Body of pancreas (tissue), 4 donors: ENCODE results near the gene CCDC93. TPM values are rescaled to one million over a fixed set of nuclear protein-coding genes. Genes with fewer than 3 reads are reported as not detected.

Experiments
- ATAC-seq: fragments of 150-250 bp; one replicate; pipeline ENCODE4 v1.9.1; 2016
- DNase-seq, 4 donors: peaks; one replicate each; pipeline ENCODE4 v3.0.0-alpha.2; 2019
- H3K27ac ChIP-seq, 4 donors: fragments of 200-600 bp; sonication (generic); 1 replicate in 3 of 4; 2 replicates in 1 of 4; pipeline versions ENCODE4 v1.5.1 to v1.6.1; 2016 to 2019; ENCODE audit warnings: mild to moderate bottlenecking in 1 of 4, mixed read lengths in 1 of 4, moderate library complexity in 1 of 4
- H3K27me3 ChIP-seq, 2 donors: fragments of 200-600 bp; sonication (generic); one replicate each; pipeline ENCODE4 v1.6.0; 2016; ENCODE audit warnings: mild to moderate bottlenecking in 1 of 2
- H3K36me3 ChIP-seq, 2 donors: fragments of 200-600 bp; sonication (generic); replicated peaks in 1 of 2; 2 replicates each; pipeline ENCODE4 v1.5.1; 2016; ENCODE audit warnings: low read depth in 2 of 2; ENCODE audit not compliant: insufficient read depth in 1 of 2
- H3K4me1 ChIP-seq: fragments of 200-600 bp; sonication (generic); one replicate; pipeline ENCODE4 v1.6.0; 2016
- H3K4me3 ChIP-seq, 2 donors: fragments of 200-600 bp; sonication (generic); 1 replicate in 1 of 2; 2 replicates in 1 of 2; pipeline ENCODE4 v1.5.1; 2016 to 2019
- H3K9me3 ChIP-seq, 3 donors: fragments of 200-600 bp; sonication (generic); 1 replicate in 2 of 3; 2 replicates in 1 of 3; pipeline ENCODE4 v1.5.1; 2016
- CTCF ChIP-seq, 7 experiments: fragments of 450-650 bp in 4 of 7; fragments of 200-600 bp in 3 of 7; sonication (generic) in 3 of 7; IDR thresholded peaks; one replicate each; pipeline ENCODE4 v1.5.1; 2016 to 2019; ENCODE audit warnings: antibody characterized with exemption in 7 of 7
- POLR2A ChIP-seq, 3 donors: fragments of 450-650 bp; IDR thresholded peaks; one replicate each; pipeline ENCODE4 v1.6.1; 2016; ENCODE audit warnings: antibody characterized with exemption in 3 of 3, mild to moderate bottlenecking in 2 of 3
- WGBS, 2 donors: methylation state at CpG; one replicate each; pipeline ENCODE4 v1.1.5; 2017; 5-methylcytosine and 5-hydroxymethylcytosine counted together
- intact Hi-C: fragments of 100-400 bp; cut with DNase I; formaldehyde crosslinking; loops from one replicate; pipeline ENCODE4 v1.15.1; 2023
- total RNA-seq, 2 donors: library from RNA; depleted of rRNA; stranded (reverse); fragments of >200 nt; gene quantifications; one replicate each; pipeline ENCODE4 v1.1.0, GENCODE V29; 2016

CCDC93 gene
- total RNA-seq, 2 donors from 2014 or later, result 27.0 to 36.6 TPM

GRCh38 chr2:118040891-118041290, 27.0 kb upstream of the CCDC93 start:
- H3K4me1 ChIP-seq, result no peaks in the 10 kb centered on the region
- TF ChIP-seq CTCF (IDR thresholded peaks at IDR 0.05) (no peak), POLR2A (IDR thresholded peaks at IDR 0.05) (no peak)
- no peak overlapping the region for H3K27ac ChIP-seq
- 66 to 67% methylated on average over 7 of the region's 7 CpGs for WGBS, 2 donors
- ATAC-seq, result no peak
- H3K27me3 ChIP-seq, result no peaks in the 10 kb centered on the region
- no peak overlapping the region for H3K4me3 ChIP-seq
- DNase-seq, result no peak
- H3K36me3 ChIP-seq, result no peaks in the 10 kb centered on the region
- intact Hi-C loops, result loop anchor here (5.0 kb wide), 1 partner anchor 816 kb away; no protein-coding TSS in a partner anchor
- no peaks in the 10 kb centered on the region for H3K9me3 ChIP-seq

DNA sequence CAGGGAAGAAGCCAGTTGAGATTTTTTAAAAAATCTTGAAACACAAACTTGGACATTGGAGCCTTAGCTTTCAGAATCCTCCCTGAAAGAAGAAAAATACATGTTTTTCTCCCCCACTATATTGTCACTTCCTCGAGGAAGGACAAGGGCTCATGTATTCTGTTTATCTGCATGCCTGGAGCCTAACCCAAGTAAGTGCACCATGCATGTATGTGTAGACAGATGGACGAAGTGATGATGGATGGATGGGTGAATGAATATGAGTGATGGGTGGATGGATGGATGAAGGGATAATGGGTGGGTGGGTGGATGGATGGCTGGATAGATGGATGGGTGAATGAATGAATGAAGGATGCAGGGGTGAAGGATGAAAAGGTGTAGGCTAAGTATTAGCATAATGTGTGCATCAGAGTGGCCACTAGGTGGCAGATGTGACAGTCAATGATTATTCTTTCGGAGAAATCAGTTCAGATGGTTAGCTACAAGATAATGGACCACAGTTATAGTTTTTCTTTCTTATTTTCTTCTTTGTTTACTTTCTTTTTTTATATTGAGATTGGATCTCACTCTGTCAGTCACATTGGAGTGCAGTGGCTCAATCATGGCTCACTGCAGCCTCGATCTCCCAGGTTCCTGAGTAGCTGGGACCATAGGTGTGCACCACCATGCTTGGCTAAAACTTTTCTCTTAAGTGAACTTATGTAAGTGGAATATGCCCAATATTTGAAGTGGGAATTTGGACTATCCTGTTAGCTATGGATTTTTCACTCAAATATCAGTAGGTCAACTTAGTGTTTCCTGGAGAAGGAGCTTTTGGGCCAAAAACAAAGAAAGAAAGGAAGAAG, 18.5 kb upstream of the CCDC93 start:
- Histone ChIP-seq H3K36me3 (no peaks in the 10 kb centered on the region), H3K27me3 (no peaks in the 10 kb centered on the region), H3K9me3 (no peaks in the 10 kb centered on the region), H3K27ac (no peak overlapping the region), H3K4me3 (no peak overlapping the region), H3K4me1 (no peaks in the 10 kb centered on the region)
- no peak for TF ChIP-seq POLR2A (IDR thresholded peaks at IDR 0.05)
- TF ChIP-seq CTCF (IDR thresholded peaks at IDR 0.05), result peak in 6 of 7 experiments; percentile 65 to 86 (median 78)
- intact Hi-C loops, result loop anchor here (5.0 kb wide), 1 partner anchor 820 kb away; no protein-coding TSS in a partner anchor
- ATAC-seq (peak; percentile 70), DNase-seq (peak; percentile 53 to 64 (median 55))
- 30 to 31% methylated on average over 4 of the region's 4 CpGs for WGBS, 2 donors

DNA sequence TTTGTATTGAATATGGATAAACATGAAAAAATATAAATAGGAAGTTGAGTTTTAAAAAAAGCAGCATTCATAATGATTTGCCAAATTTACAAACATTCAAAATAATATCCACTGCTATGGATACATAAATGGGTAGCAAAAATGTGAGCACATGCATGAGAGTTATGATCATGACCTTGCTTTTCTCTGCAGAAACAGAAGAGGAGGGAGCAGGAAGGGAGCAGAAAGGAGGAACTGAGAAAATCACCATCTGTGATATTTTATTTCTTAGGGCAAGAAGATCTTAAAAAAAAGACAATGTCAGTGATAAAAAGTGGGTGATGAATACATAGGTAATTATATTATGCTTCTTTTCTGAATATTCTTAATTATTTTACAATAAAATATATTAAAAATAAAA, 17.7 kb upstream of the CCDC93 start:
- intact Hi-C loops, result loop anchor here (5.0 kb wide), 1 partner anchor 821 kb away; no protein-coding TSS in a partner anchor
- Histone ChIP-seq H3K9me3 (no peaks in the 10 kb centered on the region), H3K4me3 (no peak overlapping the region), H3K27me3 (no peaks in the 10 kb centered on the region), H3K4me1 (no peaks in the 10 kb centered on the region), H3K27ac (no peak overlapping the region), H3K36me3 (no peaks in the 10 kb centered on the region)
- no peak for DNase-seq
- ATAC-seq, result no peak
- TF ChIP-seq POLR2A (IDR thresholded peaks at IDR 0.05) (no peak), CTCF (IDR thresholded peaks at IDR 0.05) (no peak)

DNA sequence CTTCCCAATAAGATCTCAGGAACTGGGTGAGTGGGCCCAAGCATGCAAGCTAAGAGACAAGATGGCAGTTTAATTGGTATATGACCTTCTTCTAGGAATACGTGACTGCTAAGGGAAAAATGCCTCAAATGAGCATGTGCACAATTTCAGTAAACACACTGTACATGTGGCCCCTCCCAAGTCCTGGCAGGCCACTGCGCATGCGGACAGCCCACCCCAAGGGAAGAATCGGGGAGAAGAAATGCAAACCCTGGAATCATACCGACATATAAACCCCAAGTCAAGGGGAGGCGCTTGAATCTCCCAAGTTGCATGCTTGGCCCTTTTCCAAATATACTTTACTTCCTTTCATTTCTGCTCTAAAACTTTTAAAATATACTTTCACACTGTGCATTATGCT, 15.2 kb upstream of the CCDC93 start:
- no peaks in the 10 kb centered on the region for H3K27me3 ChIP-seq
- H3K36me3 ChIP-seq, result no peaks in the 10 kb centered on the region
- no peak overlapping the region for H3K4me3 ChIP-seq
- no peak overlapping the region for H3K27ac ChIP-seq
- no peak for TF ChIP-seq POLR2A (IDR thresholded peaks at IDR 0.05)
- no peak for TF ChIP-seq CTCF (IDR thresholded peaks at IDR 0.05)
- H3K9me3 ChIP-seq, result no peaks in the 10 kb centered on the region
- H3K4me1 ChIP-seq, result no peaks in the 10 kb centered on the region
- DNase-seq (no peak), ATAC-seq (no peak)
- 91% methylated on average over 6 of the region's 6 CpGs for WGBS, 2 donors
- intact Hi-C loops, result no loop called here

- Histone ChIP-seq H3K36me3 (no peaks in the 10 kb centered on the region), H3K9me3 (no peaks in the 10 kb centered on the region), H3K4me3 (no peak overlapping the region), H3K27ac (no peak overlapping the region), H3K4me1 (no peaks in the 10 kb centered on the region), H3K27me3 (no peaks in the 10 kb centered on the region)
- DNase-seq (no peak), ATAC-seq (no peak)
- TF ChIP-seq POLR2A (IDR thresholded peaks at IDR 0.05) (no peak), CTCF (IDR thresholded peaks at IDR 0.05) (no peak)
- intact Hi-C loops, result no loop called here
These were observed 7.5 kb upstream of the CCDC93 start for GRCh38 chr2:118021356-118021755.
